Vagina (tissue), 2 donors: ENCODE results near the gene AHNAK.
"Not testable (repeated sequence)": the region's sequence is repeated elsewhere in the genome, so short reads cannot be mapped to it uniquely, and the experiment has no call there.

Experiments
- CTCF ChIP-seq, 3 experiments: fragments of 450-650 bp in 2 of 3; fragments of 200-600 bp in 1 of 3; sonication (generic) in 1 of 3; IDR thresholded peaks; one replicate each; pipeline ENCODE4 v1.5.1; 2017 to 2019; ENCODE audit warnings: antibody characterized with exemption in 3 of 3, mild to moderate bottlenecking in 2 of 3, moderate library complexity in 2 of 3
- POLR2A ChIP-seq, 2 donors: fragments of 450-650 bp; IDR thresholded peaks; one replicate each; pipeline ENCODE4 v1.6.1; 2017; ENCODE audit warnings: antibody characterized with exemption in 2 of 2, mild to moderate bottlenecking in 2 of 2, moderate library complexity in 2 of 2
- POLR2AphosphoS5 ChIP-seq, 2 donors: sonication (generic); formaldehyde crosslinking; IDR thresholded peaks; one replicate each; pipeline ENCODE4 v1.9.0; 2017; ENCODE audit warnings: antibody characterized with exemption in 2 of 2, mild to moderate bottlenecking in 2 of 2, low read depth in 1 of 2; ENCODE audit not compliant: insufficient read depth in 1 of 2

GRCh38 chr11:62585356-62585755 lies 38.8 kb upstream of the AHNAK start:
- TF ChIP-seq CTCF (IDR thresholded peaks at IDR 0.05); POLR2A (IDR thresholded peaks at IDR 0.05); POLR2AphosphoS5 (IDR thresholded peaks at IDR 0.05; ENCODE audit: insufficient read depth in 1 of 2, low read depth in 1 of 2): not testable (repeated sequence)
